Measurements from ENCODE around the gene NOX5. TPM values are rescaled to one million over a fixed set of nuclear protein-coding genes. Genes with fewer than 3 reads are reported as not detected.
"Not testable (repeated sequence)": the region's sequence is repeated elsewhere in the genome, so short reads cannot be mapped to it uniquely, and the experiment has no call there.

Gene NOX5
- total RNA-seq, 1 donor from 2014 or later = 0.09 TPM

GRCh38 chr15:69067296-69067695 lies 52.8 kb downstream of the NOX5 start:
- H2AFZ ChIP-seq (ENCODE audit: low read depth, low read length) = no peak overlapping the region
- no peak for TF ChIP-seq CTCF (IDR thresholded peaks at IDR 0.05; ENCODE audit: insufficient read depth, low read depth, low read length)
- TF ChIP-seq EZH2 (IDR thresholded peaks at IDR 0.05; ENCODE audit: insufficient read depth, low read length) = no peak
- H3K4me1 Mint-ChIP-seq (ENCODE audit: low read depth, unreplicated experiment) = no peaks in the 10 kb centered on the region
- H3K27me3 ChIP-seq (ENCODE audit: insufficient read depth, low read length) = peaks cover 5% of the 10 kb centered on the region
- H4K20me1 ChIP-seq (ENCODE audit: insufficient read depth, low read length) = no peaks in the 10 kb centered on the region
- FAIRE-seq = no peak
- no peaks in the 10 kb centered on the region for H3K9me3 ChIP-seq (ENCODE audit: insufficient read depth, low read depth, low read length)
- H3K27me3 Mint-ChIP-seq (ENCODE audit: low read depth, unreplicated experiment) = peaks cover 33% of the 10 kb centered on the region
- H3K4me2 ChIP-seq (ENCODE audit: low read length) = no peak overlapping the region
- H3K36me3 Mint-ChIP-seq (ENCODE audit: low read depth, unreplicated experiment) = peaks cover 8% of the 10 kb centered on the region
- H3K4me3 ChIP-seq (ENCODE audit: insufficient read depth, low read depth, low read length) = no peak overlapping the region
- no peaks in the 10 kb centered on the region for H3K79me2 ChIP-seq (ENCODE audit: insufficient read depth, low read length)
- H3K27ac ChIP-seq (ENCODE audit: low read depth, low read length) = no peak overlapping the region
- DNase-seq (ENCODE audit: low read depth) = no peak
- H3K27ac Mint-ChIP-seq (ENCODE audit: unreplicated experiment) = no peak overlapping the region
- no peaks in the 10 kb centered on the region for H3K4me1 ChIP-seq (ENCODE audit: insufficient read depth, low read length)
- peaks cover 11% of the 10 kb centered on the region for H3K9me3 Mint-ChIP-seq (ENCODE audit: unreplicated experiment)
- no peak overlapping the region for H3K4me3 Mint-ChIP-seq (ENCODE audit: unreplicated experiment)
- H3K9ac ChIP-seq (ENCODE audit: low read length) = no peak overlapping the region
- no peaks in the 10 kb centered on the region for H3K36me3 ChIP-seq (ENCODE audit: insufficient read depth, low read length)

- H3K4me1 Mint-ChIP-seq (ENCODE audit: low read depth, unreplicated experiment) = no peaks in the 10 kb centered on the region
- Histone ChIP-seq H3K4me3 (ENCODE audit: insufficient read depth, low read depth, low read length) (no peak overlapping the region), H3K36me3 (ENCODE audit: insufficient read depth, low read length) (no peaks in the 10 kb centered on the region), H4K20me1 (ENCODE audit: insufficient read depth, low read length) (no peaks in the 10 kb centered on the region), H3K27ac (ENCODE audit: low read depth, low read length) (no peak overlapping the region), H3K4me2 (ENCODE audit: low read length) (no peak overlapping the region), H3K27me3 (ENCODE audit: insufficient read depth, low read length) (peaks cover 5% of the 10 kb centered on the region), H3K9ac (ENCODE audit: low read length) (no peak overlapping the region), H2AFZ (ENCODE audit: low read depth, low read length) (no peak overlapping the region), H3K9me3 (ENCODE audit: insufficient read depth, low read depth, low read length) (no peaks in the 10 kb centered on the region), H3K4me1 (ENCODE audit: insufficient read depth, low read length) (no peaks in the 10 kb centered on the region), H3K79me2 (ENCODE audit: insufficient read depth, low read length) (no peaks in the 10 kb centered on the region)
- DNase-seq (ENCODE audit: low read depth) = no peak
- no peak for FAIRE-seq
- TF ChIP-seq EZH2 (IDR thresholded peaks at IDR 0.05; ENCODE audit: insufficient read depth, low read length) (no peak), CTCF (IDR thresholded peaks at IDR 0.05; ENCODE audit: insufficient read depth, low read depth, low read length) (no peak)
- H3K9me3 Mint-ChIP-seq (ENCODE audit: unreplicated experiment) = peaks cover 11% of the 10 kb centered on the region
- no peak overlapping the region for H3K27ac Mint-ChIP-seq (ENCODE audit: unreplicated experiment)
- H3K36me3 Mint-ChIP-seq (ENCODE audit: low read depth, unreplicated experiment) = peaks cover 8% of the 10 kb centered on the region
- H3K4me3 Mint-ChIP-seq (ENCODE audit: unreplicated experiment) = no peak overlapping the region
- peaks cover 31% of the 10 kb centered on the region for H3K27me3 Mint-ChIP-seq (ENCODE audit: low read depth, unreplicated experiment)
These were observed 53.7 kb downstream of the NOX5 start for GRCh38 chr15:69068157-69068556.

GRCh38 chr15:69069290-69069689 lies 54.8 kb downstream of the NOX5 start:
- H3K4me1 ChIP-seq (ENCODE audit: insufficient read depth, low read length); H3K9me3 ChIP-seq (ENCODE audit: insufficient read depth, low read depth, low read length); H3K4me3 ChIP-seq (ENCODE audit: insufficient read depth, low read depth, low read length); H3K79me2 ChIP-seq (ENCODE audit: insufficient read depth, low read length); H3K4me3 Mint-ChIP-seq (ENCODE audit: unreplicated experiment); H3K36me3 ChIP-seq (ENCODE audit: insufficient read depth, low read length); H4K20me1 ChIP-seq (ENCODE audit: insufficient read depth, low read length); H3K4me1 Mint-ChIP-seq (ENCODE audit: low read depth, unreplicated experiment); H3K9me3 Mint-ChIP-seq (ENCODE audit: unreplicated experiment); H3K27ac Mint-ChIP-seq (ENCODE audit: unreplicated experiment); FAIRE-seq; H3K36me3 Mint-ChIP-seq (ENCODE audit: low read depth, unreplicated experiment); H3K27me3 ChIP-seq (ENCODE audit: insufficient read depth, low read length); H2AFZ ChIP-seq (ENCODE audit: low read depth, low read length); H3K4me2 ChIP-seq (ENCODE audit: low read length); H3K9ac ChIP-seq (ENCODE audit: low read length); H3K27ac ChIP-seq (ENCODE audit: low read depth, low read length); DNase-seq (ENCODE audit: low read depth): not testable (repeated sequence)
- H3K27me3 Mint-ChIP-seq (ENCODE audit: low read depth, unreplicated experiment) = peaks cover 30% of the 10 kb centered on the region
